Transverse colon (tissue), 3 donors: ENCODE results near the gene PPFIA1.

Experiments used
- POLR2A ChIP-seq: fragments of 450-650 bp; IDR thresholded peaks from one replicate; pipeline ENCODE4 v1.6.1; 2016; ENCODE audit warnings: antibody characterized with exemption, mild to moderate bottlenecking, moderate library complexity
- TF ChIP-seq, protein P1 (sequence below), 5 experiments: fragments of 200-600 bp in 3 of 5; fragments of 450-650 bp in 2 of 5; sonication (generic) in 3 of 5; IDR thresholded peaks; 1 replicate in 2 of 5; 2 replicates in 3 of 5; pipeline ENCODE4 v1.5.1; 2016 to 2017; ENCODE audit warnings: antibody characterized with exemption in 5 of 5, inconsistent platforms in 3 of 5, mild to moderate bottlenecking in 2 of 5, moderate library complexity in 1 of 5

DNA sequence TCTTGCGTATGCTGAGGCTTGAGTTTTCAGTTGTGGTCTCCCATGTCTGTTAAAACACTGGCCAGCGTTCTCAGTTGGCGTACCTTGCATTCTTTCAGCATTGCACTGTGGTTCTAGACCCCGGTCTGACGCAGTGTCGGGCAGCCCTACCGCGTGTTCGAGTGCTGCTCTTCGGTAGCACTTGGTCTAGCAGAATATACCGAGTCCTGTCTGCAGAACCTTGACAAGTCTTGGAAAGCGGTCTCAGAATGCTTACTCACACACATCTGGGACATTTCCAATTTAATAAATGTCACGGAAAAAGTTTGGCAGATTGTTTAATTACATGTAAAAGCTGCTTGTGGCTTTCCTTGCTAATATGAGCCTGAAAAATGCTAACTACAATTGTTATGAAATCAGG lies 32.6 kb downstream of the PPFIA1 start:
- TF ChIP-seq, protein P1, sequence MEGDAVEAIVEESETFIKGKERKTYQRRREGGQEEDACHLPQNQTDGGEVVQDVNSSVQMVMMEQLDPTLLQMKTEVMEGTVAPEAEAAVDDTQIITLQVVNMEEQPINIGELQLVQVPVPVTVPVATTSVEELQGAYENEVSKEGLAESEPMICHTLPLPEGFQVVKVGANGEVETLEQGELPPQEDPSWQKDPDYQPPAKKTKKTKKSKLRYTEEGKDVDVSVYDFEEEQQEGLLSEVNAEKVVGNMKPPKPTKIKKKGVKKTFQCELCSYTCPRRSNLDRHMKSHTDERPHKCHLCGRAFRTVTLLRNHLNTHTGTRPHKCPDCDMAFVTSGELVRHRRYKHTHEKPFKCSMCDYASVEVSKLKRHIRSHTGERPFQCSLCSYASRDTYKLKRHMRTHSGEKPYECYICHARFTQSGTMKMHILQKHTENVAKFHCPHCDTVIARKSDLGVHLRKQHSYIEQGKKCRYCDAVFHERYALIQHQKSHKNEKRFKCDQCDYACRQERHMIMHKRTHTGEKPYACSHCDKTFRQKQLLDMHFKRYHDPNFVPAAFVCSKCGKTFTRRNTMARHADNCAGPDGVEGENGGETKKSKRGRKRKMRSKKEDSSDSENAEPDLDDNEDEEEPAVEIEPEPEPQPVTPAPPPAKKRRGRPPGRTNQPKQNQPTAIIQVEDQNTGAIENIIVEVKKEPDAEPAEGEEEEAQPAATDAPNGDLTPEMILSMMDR (IDR thresholded peaks at IDR 0.05): no peak
- no peak for TF ChIP-seq POLR2A
